ENCODE measurements around the gene DCTPP1.

GRCh38 chr16:30376461-30376902, 53.3 kb downstream of the DCTPP1 start:
- TF ChIP-seq POLR2AphosphoS5 (IDR thresholded peaks at IDR 0.05): no peak
- no peak for TF ChIP-seq CTCF (IDR thresholded peaks at IDR 0.05; ENCODE audit: poor library complexity, severe bottlenecking)
